GM12801 (cell line): ENCODE measurements around the gene TFAP2A.

Experiments
- CTCF ChIP-seq: IDR thresholded peaks from one replicate; pipeline ENCODE4 v1.5.1; 2011; ENCODE audit warnings: control low read depth; ENCODE audit not compliant: insufficient read length; ENCODE audit errors: extremely low read depth

Gene TFAP2A

GRCh38 chr6:10347561-10348327, 67.1 kb downstream of the TFAP2A start:
- no peak for TF ChIP-seq CTCF
